GM18502 (cell line): ENCODE measurements around the gene STK11IP.
A peak's percentile ranks its signal among the peaks of the same experiment; 100 is the strongest.

Experiments
- ATAC-seq: cut with Tn5 transposase; IDR thresholded peaks from one replicate; pipeline ENCODE4 v1.9.1; 2021; ENCODE audit warnings: mild to moderate bottlenecking; ENCODE audit not compliant: unreplicated experiment, poor library complexity

Gene STK11IP, protein sequence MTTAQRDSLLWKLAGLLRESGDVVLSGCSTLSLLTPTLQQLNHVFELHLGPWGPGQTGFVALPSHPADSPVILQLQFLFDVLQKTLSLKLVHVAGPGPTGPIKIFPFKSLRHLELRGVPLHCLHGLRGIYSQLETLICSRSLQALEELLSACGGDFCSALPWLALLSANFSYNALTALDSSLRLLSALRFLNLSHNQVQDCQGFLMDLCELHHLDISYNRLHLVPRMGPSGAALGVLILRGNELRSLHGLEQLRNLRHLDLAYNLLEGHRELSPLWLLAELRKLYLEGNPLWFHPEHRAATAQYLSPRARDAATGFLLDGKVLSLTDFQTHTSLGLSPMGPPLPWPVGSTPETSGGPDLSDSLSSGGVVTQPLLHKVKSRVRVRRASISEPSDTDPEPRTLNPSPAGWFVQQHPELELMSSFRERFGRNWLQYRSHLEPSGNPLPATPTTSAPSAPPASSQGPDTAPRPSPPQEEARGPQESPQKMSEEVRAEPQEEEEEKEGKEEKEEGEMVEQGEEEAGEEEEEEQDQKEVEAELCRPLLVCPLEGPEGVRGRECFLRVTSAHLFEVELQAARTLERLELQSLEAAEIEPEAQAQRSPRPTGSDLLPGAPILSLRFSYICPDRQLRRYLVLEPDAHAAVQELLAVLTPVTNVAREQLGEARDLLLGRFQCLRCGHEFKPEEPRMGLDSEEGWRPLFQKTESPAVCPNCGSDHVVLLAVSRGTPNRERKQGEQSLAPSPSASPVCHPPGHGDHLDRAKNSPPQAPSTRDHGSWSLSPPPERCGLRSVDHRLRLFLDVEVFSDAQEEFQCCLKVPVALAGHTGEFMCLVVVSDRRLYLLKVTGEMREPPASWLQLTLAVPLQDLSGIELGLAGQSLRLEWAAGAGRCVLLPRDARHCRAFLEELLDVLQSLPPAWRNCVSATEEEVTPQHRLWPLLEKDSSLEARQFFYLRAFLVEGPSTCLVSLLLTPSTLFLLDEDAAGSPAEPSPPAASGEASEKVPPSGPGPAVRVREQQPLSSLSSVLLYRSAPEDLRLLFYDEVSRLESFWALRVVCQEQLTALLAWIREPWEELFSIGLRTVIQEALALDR

DNA sequence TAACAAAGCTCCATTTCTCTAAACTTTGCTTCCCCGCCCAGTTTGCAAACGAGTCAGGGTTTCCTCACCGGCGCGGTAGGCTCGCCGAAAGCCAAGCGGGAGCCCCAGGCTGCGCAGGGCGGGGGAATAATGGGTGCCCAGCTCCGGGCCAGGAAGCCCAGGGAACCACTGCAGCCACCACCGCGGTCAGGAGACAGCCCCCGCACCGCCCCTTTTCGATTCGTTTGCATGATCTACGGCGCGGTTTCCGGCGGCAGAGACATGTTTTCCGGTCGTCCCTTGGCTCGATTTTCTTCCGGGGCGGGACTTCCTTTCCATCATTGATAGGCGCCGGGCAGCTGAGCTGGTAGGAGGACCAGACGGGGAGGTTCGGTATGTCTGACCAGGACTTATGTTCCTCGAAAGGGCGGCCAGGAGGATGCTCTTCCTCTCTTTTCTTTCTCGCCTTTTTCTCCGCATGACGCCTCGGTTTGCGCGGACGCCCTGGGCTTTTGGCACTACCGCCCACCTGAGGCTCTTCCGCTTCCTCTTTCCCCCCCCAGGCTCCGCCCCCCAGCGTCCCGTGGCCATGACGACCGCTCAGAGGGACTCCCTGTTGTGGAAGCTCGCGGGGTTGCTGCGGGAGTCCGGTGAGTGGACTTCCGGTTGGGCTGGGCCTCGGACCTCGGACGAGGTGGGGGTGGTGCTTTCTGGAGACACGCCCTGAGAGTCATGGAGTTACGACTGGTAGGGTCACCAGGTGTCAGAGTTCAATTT, at the start of gene STK11IP:
Gene STK11IP (plus strand): TSS at position 306 of the 756 bp plus-strand sequence. CDS start 263 bp downstream, at position 569.
- ATAC-seq, result peak; percentile 91

DNA sequence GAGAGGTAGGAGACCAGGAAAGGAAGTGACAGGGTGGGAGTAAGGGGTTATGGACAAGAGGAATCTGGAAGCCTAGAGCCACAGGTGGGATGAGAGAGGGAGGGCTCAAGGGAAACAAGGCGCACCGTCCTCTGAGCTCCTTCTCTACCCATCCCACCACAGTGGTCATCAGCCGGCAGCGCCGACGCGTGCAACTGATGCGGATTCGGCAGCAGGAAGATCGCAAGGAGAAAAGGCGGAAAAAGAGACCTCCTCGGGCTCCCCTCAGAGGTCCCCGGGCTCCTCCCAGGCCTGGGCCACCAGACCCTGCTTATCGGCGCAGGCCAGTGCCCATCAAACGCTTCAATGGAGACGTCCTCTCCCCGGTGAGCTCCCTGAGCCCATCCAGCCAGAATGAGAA, 48.7 kb upstream of the STK11IP start:
- no peak for ATAC-seq

DNA sequence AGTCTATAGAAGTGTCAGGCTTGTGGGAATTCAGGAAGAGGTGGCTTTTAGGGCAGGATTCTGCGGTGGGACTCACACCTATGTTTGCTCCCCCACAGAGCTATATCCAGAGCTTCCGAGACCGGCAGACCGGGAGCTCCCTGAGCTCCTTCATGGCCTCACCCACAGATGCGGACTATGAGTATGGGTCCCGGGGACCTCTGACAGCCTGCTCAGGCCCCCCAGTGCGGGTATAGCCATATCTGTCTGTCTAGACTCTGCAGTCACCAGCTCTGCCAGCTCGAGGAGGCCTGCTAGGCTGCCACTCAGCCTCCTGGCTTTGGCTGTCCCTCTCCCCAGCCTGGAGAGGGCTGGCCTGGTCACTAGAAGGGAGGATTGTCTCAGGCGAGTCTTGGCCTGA, 48.0 kb upstream of the STK11IP start:
- ATAC-seq, result no peak

DNA sequence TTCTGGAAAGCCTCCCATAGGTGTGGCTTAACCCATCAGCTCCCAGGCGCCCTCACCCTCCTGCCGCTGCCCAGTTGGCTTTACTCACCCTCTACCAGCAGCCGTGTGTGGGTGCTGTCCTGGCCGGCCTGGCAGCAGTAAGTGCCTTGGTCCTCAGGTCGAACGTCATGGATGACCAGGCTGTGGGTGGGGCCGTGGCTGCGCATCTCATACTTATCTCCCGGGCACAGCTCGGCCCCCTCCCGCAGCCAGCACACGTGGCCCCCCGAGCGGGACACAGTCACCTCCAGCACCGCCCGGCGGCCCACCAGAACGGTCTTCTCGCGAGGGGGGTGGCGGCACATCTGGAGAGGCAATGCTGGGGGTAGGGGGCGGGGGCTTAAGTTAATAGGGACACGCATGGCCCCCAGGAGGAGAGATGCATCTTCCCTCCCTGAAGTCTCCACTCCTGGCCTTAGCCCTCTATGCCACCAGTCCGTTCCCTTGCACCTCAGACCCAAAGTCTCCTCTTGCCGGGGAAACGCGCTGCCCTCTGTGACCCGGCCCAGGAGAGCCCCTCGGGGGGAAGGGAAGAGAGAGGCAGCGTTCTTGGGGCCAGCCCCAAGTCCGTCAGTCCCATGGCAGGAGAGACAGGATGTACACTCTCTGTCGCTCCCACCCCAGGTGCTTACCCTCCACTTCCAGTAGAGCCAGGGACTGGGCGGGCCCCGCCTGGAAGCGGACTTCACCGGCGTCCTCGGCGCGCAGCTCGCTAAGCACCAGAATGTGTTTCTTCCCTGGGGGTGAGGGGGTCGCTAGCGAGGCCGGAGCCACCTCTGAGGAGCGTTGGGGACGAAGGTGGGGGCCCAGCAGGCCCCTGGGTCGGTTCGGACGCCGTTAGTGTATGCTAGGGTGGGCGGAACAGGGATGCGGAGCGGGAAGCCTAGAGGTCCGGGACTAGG, 45.9 kb upstream of the STK11IP start:
- peak; percentile 19 for ATAC-seq

DNA sequence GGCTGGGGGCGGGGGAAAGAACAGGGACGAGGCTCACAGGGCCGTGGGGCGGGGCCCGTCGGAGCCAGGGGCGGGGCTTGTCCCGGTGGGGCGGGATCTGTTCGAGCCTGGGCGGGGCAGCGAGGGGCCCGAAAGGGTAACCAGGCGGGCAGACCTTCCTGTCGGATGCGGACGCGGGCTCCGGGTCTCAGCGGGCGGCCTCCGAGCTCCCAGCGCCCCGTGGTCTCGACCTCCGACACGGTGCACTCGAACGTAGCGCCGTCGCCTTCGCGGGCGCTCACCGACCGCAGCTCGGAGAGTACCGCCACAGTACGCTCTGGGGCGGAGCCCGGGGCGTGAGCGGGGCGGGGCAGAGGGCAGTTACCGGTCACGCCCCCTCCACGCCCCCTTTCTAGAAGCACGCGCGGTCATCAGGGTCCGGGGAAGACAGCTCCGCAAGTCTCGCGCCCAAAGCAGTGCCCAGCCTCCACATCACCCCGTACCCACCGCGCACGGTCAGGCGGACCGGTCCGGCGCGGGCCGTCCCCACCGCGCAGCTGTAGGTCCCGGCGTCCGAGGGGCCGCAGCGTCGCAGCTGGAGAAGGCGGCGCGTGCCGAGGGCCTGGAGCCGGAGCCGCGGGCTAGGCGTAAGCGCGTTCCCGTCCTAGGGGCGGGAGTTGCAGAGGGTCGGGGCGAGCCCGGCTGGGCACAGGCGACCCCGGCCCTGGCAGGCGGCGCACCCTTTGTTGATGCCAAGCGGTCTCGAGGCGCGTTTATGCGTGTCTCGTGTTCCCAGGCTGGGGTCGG, 45.1 kb upstream of the STK11IP start:
- peak; percentile 94 for ATAC-seq

DNA sequence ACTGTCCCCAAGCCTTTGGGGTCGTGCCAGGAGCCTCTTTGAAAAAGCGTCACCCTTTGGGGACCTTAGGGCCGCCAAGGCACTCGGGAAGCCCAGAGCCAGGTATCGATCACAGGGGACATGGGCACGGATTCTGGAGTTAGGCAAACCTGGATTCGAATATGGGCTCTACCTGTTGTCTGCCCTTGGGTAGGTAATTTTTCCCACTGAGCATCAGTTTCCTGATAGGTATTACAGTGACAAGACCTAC, 44.6 kb upstream of the STK11IP start:
- ATAC-seq, result no peak

DNA sequence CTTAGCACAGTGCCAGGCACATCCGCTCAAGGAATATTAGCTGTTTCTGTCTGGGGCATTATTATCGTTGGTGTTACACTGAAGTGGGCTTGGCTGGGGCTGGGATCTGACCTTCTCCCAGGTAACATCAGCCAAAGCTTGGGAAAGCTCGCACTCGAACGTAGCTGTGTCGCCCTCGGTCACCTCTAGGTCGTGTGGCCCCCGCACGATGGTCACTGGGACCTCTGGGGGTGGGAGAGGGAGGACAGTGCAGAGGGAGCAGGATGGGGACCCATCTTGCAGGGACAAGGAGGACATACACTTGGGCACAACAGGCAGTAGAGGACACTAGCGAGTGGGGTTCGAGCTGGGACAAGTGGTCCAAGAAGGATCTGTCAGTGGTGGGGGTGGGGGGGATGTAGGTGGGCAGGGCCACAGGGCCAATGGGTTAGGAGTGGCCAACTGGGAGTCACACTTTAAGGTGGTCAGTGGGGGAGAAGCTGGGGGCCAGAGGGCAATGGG, 44.1 kb upstream of the STK11IP start:
- no peak for ATAC-seq

DNA sequence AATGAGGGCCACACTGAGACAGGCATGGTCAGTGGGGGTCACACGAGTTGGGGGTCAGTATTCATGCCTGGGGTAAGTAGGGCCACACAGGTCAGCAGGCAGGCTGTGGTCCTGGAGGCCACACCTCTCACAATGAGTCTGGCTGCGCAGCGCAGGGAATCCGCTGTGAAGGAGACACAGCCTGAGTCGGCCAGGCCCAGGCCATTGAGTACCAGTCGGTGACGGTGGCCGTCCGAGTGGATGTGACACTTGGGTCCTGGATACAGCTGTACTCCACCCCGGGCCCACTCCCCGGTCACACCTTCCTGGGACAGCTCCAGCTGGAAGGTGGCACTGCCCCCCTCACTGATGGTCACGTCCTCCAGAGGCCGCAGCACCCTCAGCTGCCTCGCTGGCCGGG, 43.3 kb upstream of the STK11IP start:
- no peak for ATAC-seq

DNA sequence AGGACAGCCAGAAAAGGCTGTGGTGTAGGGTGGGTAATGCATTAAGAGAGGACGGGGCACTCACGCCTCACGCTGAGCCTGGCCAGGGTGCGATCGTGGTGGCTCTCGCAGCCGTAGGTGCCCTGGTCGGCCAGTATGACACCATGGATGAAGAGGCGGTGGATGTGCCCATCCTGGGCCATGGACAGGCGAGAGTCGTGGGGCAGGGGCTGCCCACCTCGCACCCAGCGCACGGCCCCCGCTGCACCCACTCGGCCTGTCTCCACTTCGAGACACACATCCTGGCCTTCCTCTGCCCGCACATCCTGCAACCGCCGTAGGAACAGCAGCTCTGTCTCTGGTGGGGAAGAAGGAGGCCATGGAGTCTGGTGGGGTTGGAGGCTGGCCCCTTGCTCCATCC, 41.7 kb upstream of the STK11IP start:
- no peak for ATAC-seq

DNA sequence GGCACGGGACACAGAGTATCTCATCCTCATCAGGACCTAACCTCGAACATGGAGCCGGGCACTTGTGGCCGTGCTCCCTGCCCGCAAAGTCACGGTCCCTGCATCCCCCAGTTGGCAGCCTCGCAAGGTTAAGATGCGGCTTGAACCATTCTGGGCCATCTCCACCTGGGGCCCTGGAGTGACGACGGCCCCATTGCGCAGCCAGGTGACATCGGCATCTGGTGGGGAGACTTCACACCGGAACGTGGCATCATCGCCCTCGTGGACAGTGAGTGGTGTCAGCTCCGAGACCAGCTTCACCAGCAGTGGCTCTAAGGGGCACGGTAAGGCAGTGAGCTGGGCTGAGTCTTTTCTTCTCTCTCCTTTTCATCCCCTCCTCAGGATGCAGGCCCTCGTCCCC, 41.2 kb upstream of the STK11IP start:
- ATAC-seq, result no peak

DNA sequence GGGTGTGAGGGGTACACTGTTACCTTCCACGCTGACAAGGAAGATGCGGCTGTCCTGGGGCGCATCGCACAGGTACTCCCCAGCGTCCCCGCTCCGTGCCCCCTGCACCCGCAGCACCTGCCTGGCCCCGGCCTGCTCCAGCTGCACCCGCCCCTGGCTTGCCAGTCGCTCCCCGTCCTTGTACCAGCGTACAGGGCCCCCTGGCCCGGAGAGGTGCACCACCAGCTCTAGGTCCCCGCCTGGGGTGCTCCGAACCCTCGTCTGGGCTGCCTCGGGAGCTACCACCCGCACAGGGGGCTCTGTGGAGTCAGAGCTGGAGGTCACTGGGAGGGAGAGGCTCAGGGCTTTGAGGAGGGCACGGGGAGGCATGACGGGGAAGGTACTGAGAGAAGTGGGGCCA, 40.3 kb upstream of the STK11IP start:
- ATAC-seq, result no peak

DNA sequence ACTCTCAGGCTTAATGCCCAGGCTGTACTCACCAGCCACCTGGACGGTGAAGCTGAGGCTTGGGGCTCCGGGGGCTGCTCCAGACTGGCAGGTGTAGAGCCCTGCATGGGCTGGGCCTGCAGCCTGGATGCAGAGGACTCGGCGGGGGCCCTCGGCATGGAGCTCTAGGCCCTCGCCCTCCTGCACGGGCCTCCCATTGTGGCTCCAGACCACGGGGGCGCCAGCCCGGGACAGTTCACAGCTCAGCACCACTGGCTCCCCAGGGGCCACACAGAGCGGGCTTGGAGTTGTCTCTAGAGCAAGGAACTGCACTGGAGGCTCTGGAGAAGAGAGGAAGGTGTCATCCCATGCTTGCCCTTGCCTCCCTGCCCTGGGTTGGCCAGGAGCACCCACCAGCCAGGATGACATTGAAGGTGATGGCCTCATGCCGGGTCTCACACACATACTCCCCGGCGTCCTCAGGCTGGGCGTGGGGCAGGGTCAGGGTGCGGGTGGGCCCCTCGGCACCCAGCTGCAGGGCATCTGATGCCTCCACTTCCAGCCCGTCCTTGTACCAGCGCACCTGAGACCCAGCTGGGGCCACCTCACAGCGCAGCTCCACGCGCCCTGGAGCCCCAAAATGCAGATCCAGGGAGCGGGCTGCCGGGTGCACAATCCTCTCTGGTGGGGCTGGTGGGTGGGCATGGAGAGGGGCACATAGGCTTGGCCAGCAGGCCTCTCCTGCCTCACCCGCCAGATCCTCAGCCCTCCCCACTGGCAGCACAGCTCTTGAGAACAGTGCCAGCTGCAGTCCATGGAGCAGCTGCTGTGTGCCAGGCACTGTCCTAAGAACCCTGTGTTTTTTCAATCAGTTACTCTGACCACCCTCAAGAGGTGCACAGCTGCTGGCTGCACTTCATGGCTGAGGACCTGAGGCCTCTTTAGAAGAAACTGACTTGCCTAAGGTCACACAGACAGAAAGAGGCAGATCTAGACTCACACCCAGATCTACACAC, 39.6 kb upstream of the STK11IP start:
- no peak for ATAC-seq

DNA sequence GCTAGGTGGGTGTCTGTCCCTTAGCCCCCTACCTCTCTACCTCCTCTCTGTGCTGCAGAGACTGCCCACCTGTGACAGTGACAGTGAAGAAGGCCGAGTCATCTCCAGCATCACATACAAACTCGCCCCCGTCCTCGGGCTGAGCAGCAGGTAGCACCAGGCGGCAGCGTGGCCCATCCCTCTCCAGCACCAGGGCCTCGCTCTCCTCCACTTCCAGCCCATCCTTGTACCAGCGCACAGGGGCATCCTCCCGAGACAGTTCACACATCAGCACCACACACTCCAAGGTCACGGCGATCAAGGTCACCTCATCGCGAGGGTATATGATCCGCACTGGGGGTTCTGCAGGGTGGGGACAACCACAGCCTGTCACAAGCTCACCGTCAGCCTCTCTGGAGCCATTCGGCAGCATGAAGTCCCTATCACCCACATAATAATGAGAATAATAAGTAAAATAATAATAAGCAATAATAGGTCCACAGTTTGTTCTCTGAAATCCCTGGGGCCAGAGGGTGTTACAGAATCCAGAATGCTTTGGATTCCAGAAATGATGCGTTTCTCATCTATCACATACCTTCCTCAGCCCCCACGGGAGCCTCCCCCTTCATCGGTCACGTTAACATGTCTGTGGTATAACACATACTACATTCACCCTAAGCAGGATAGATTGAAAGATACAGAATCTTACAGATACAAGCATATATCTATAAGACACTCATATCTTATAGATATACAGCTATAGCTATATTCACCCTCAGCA, 38.3 kb upstream of the STK11IP start:
- ATAC-seq, result no peak

DNA sequence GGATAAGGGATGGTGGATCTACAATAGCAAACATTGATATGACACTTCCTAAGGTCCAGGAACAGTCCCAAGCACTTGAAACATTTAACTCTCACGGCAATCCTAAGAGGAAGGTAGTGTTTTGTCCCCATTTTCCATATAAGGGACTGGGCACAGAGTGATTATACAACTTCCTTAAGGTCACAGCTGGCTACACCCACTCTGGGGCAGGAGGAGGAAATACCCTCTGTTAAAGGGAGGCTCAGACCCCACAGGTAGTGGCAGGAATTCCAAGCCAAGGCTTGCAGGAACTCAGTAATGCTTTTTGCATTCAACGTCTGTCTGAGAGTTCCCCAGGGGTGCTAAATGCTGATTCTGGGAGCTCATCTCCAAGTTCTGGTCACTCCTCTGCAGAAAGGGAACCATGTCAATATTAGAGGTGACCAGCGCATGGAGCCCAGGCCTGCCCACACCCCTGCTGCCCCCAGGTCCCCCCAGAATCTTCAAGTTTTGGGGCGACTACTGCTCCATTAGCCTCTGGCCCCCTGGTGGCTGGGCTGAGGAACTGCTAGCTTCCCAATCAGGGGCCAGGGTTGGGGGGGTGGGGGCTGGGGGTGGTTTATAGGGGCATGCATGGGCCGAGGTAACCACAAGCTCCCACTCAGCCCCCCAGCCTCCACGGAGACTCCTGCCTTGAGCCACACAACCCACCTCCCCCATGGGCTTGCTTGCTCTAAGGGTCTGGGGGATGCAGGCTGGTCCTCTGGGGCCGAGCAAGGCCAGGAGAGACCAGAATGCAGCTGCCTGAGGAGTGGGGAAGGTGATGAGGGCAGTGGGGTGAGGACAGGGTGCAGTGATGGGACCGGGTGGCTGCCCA, 37.4 kb upstream of the STK11IP start:
- ATAC-seq, result peak; percentile 47

DNA sequence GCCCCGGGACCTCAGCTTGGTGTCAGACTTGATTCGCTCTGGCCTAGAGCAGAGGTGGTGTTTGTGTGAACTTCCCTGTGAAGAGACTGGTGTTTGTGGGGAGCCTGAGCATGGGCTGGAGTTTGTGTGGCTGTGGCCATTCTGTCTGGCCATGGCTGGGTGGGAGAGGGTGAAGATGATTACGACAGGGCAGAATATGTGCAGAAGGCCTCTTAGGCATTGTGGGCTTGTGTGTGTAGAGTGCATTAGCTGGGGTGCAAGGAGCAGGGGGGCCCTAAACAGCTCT, 36.8 kb upstream of the STK11IP start:
- ATAC-seq, result no peak
